Aorta (tissue), 5 donors: ENCODE measurements around the gene PDP2. TPM values are rescaled to one million over a fixed set of nuclear protein-coding genes. Genes with fewer than 3 reads are reported as not detected.

Source experiments
- ATAC-seq: fragments of 200-7000 bp; cut with Tn5 transposase; one replicate; pipeline ENCODE4 v1.9.1; 2022; ENCODE audit warnings: moderate library complexity; ENCODE audit not compliant: low FRiP score
- DNase-seq, 2 donors: peaks; one replicate each; pipeline ENCODE4 v3.0.0-alpha.2; 2020
- H3K27ac ChIP-seq, 2 donors: one replicate each; pipeline ENCODE4 v1.5.1; 2013; ENCODE audit warnings: low read length in 2 of 2, mild to moderate bottlenecking in 2 of 2, moderate library complexity in 2 of 2, control low read depth in 1 of 2, inconsistent platforms in 1 of 2, low read depth in 1 of 2
- H3K27me3 ChIP-seq, 2 donors: one replicate each; pipeline ENCODE4 v1.6.1; 2013; ENCODE audit warnings: control low read depth in 1 of 2, low read length in 1 of 2, mild to moderate bottlenecking in 1 of 2, moderate library complexity in 1 of 2; ENCODE audit not compliant: insufficient read depth in 2 of 2, control insufficient read depth in 1 of 2
- H3K36me3 ChIP-seq, 2 donors: one replicate each; pipeline ENCODE4 v1.6.1; 2013; ENCODE audit warnings: control low read depth in 1 of 2, low read length in 1 of 2, mild to moderate bottlenecking in 1 of 2; ENCODE audit not compliant: insufficient read depth in 2 of 2, control insufficient read depth in 1 of 2
- H3K4me1 ChIP-seq, 2 donors: one replicate each; pipeline ENCODE4 v1.6.1; 2013; ENCODE audit warnings: low read length in 2 of 2, control low read depth in 1 of 2, mild to moderate bottlenecking in 1 of 2, moderate library complexity in 1 of 2; ENCODE audit not compliant: insufficient read depth in 2 of 2, control insufficient read depth in 1 of 2
- H3K4me3 ChIP-seq, 2 donors: one replicate each; pipeline ENCODE4 v1.5.1; 2013; ENCODE audit warnings: low read length in 2 of 2, control low read depth in 1 of 2, mild to moderate bottlenecking in 1 of 2
- H3K9me3 ChIP-seq: one replicate; pipeline ENCODE4 v1.6.1; 2013; ENCODE audit warnings: mild to moderate bottlenecking, low read length; ENCODE audit not compliant: control insufficient read depth
- WGBS, 2 donors: extraction: QIAGEN DNeasy Blood & Tissue Kit; methylation state at CpG; one replicate each; pipeline ENCODE4 v1.1.7; 2013; 5-methylcytosine and 5-hydroxymethylcytosine counted together
- intact Hi-C, 2 donors: fragments of 100-400 bp; cut with DNase I; formaldehyde crosslinking; loops; one replicate each; pipeline versions ENCODE4 v1.14.2 to v1.15.0; 2022
- polyA plus RNA-seq, 2 donors: library from polyadenylated mRNA; stranded (reverse); fragments of 200-250 nt; gene quantifications; one replicate each; pipeline ENCODE4 v1.2.3, GENCODE V29; 2013
- total RNA-seq, 2 donors: library from RNA; stranded (reverse); fragmentation: NEBNext Ultra II Directional; extraction: Animal tissue kit (Norgen Biotek cat#: 25700); gene quantifications; one replicate each; pipeline ENCODE4 v1.2.1, GENCODE V29; 2021
- donor health status: healthy with polysubstance abuse.
- donor health status: Bipolar disorder and iron deficiency.
- donor health status: DM: no; HTN: no; CAD: no.
- donor health status: DM: no; HTN: no; CAD: no.
- donor health status: DM: yes; HTN: yes; CAD: no.

The PDP2 gene
- total and polyA plus RNA-seq, 4 donors = 2.1 to 10.9 (median 5.7) TPM

DNA sequence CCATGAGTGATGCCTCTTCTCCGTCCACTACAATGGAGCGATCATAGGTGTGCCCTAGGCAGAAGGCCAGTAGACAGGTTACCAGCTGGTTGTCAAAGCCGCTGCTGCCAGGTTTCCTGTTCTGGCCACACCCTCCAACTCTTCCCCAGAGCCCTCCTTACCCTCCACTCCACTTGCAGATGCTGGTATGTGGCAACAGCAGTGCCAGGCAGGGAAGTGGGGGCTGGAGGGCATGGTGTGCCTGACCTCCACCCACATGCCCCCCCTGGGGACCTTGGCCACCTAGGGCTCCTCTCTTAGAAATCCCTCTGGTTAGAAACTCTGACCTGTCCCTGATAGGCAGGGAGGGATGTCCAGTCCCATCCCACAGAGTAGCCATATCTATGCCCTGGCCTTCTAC is 43.6 kb downstream of the PDP2 start:
- H3K4me1 ChIP-seq = no peaks in the 10 kb centered on the region
- H3K9me3 ChIP-seq = no peaks in the 10 kb centered on the region
- intact Hi-C loops = loop anchor here (1.0 to 2.0 kb wide), 3 partner anchors 21 to 26 kb away; no protein-coding TSS in a partner anchor
- no peak overlapping the region for H3K4me3 ChIP-seq
- peak overlapping the region in 1 of 2 donors; percentile 72 for H3K27ac ChIP-seq
- 18 to 36% methylated on average over 3 of the region's 3 CpGs for WGBS, 2 donors
- H3K27me3 ChIP-seq = no peaks in the 10 kb centered on the region
- ATAC-seq = no peak
- DNase-seq = no peak
- no peaks in the 10 kb centered on the region for H3K36me3 ChIP-seq

DNA sequence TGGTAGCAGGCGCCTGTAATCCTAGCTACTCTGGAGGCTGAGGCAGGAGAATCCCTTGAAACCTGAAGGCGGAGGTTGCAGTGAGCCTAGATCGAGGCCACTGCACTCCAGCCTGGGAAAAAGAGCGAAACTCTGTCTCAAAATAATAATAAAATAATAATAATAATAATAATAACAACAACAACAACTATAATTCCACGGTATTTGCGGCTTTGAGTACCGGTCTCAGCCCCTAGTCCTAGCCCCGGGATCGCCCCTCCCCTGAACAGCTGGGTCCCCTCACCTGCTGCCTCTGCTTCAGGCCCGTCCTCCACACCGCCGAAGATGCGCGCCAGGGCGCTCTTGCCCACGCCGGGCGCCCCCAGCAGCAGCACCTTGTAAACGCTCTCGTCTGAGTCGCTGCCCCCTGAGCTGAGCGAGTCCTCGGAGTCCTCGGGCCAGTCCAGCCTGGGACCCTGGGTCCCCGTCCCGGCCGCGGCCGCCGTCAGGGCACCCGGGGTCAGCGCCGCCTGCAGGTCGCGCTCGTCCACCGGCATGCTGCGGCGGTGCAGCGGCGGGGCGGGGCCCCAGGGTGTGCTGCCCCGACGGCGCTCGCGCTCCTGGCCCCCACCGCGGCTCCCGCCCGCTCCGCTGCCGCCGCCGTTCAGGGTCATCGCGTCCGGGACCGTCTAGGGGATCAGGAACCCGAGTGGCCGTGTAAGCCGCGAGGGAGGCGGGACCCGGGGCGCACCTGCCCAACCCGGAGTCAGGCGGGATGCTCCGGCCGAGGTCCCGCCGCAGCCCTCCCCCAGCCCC is 44.4 kb downstream of the PDP2 start:
- WGBS, 2 donors = 6 to 8% methylated on average over 59 to 72 of the region's 72 CpGs
- no peaks in the 10 kb centered on the region for H3K36me3 ChIP-seq
- H3K9me3 ChIP-seq = no peaks in the 10 kb centered on the region
- H3K27me3 ChIP-seq = no peaks in the 10 kb centered on the region
- peak overlapping the region; percentile 3 to 89 for H3K27ac ChIP-seq
- no peaks in the 10 kb centered on the region for H3K4me1 ChIP-seq
- ATAC-seq = peak; percentile 57
- intact Hi-C loops = loop anchor here in 1 of 2 donors (2.0 kb wide), 1 partner anchor 26 kb away; no protein-coding TSS in a partner anchor
- H3K4me3 ChIP-seq = peak overlapping the region; percentile 49 to 80
- peak in 1 of 2 donors; percentile 88 for DNase-seq

DNA sequence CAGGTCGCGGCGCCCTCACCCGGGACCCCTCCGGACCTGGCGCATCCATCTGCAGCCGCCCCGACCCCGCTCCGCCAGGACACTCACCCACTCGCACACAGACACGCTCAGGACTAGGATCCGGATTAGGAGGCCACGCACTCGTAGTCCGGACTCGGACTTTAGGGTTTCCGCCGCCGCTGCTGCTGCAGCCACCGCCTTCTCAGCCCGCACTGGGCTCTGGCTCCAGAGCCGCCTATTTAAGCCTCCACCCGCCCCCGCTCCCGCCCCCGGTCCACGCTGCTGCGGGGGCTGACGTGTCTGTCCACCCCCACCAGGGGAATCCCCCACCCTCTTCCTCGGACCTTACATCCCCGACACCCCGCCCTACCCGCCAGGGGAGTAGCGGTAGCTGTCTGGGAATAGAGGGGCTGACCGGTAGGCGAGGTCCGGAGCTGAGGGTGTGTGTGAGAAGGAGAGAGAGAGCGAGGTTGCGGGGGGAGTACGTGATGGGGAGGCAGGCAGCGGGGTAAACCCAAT is 45.1 kb downstream of the PDP2 start, which contains the start of gene RRAD:
Gene RRAD (minus strand): TSS at position 214 of the 519 bp plus-strand sequence. CDS start 356 bp downstream, outside the sequence.
- H3K27me3 ChIP-seq = no peaks in the 10 kb centered on the region
- intact Hi-C loops = loop anchor here in 1 of 2 donors (2.0 kb wide), 1 partner anchor 27 kb away; no protein-coding TSS in a partner anchor
- H3K36me3 ChIP-seq = no peaks in the 10 kb centered on the region
- 1% methylated on average over 24 to 42 of the region's 42 CpGs for WGBS, 2 donors
- H3K27ac ChIP-seq = peak within 1 kb of the TSS; percentile 3 to 89
- H3K4me3 ChIP-seq = peak within 1 kb of the TSS; percentile 49 to 80
- ATAC-seq = peak; percentile 56
- no peaks in the 10 kb centered on the region for H3K4me1 ChIP-seq
- H3K9me3 ChIP-seq = no peaks in the 10 kb centered on the region
- DNase-seq = peak; percentile 88

DNA sequence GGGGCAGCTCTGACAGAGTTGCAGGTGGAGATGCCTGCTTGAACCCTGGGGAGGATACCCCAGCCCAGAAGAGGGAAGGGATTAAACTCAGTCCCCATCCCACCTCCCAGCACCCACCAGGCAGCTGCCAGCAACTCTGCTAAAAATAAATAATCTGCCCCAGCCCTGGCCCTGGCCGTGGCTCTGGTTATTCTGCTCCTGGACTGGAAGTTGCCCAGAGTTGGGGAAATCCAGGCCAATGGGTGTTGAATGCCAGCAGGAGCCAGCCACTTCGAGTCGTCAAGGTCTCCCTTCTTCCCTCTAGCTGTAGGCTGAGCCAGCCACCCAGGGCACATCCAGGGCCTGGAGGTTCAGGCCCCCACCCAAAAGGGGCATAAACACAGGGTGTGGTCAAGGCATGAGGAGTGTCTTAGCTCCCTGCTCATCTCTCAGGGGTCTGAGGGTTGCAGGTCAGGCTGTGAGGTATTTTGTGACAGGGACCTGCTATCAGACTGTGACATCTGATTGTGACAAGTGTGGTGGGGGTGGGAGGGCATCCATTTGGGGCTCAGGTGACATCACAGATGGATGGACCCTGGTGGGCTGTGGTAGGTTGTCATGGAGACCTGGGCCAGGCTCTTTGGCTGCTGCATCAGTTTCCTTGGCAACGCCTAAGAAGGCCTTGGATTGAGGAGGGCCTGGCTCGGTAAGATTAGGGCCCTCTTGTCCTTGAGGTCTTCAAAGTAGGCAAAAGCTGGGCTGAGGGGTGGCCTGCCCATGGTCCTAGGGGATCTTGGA is 46.0 kb downstream of the PDP2 start:
- peak; percentile 51 for ATAC-seq
- 16 to 24% methylated on average over 5 of the region's 5 CpGs for WGBS, 2 donors
- Histone ChIP-seq H3K27ac (peak overlapping the region in 1 of 2 donors; percentile 87), H3K4me3 (peak overlapping the region in 1 of 2 donors; percentile 80), H3K36me3 (no peaks in the 10 kb centered on the region), H3K4me1 (no peaks in the 10 kb centered on the region), H3K27me3 (no peaks in the 10 kb centered on the region), H3K9me3 (no peaks in the 10 kb centered on the region)
- DNase-seq = peak; percentile 82 to 85
- intact Hi-C loops = no loop called here

DNA sequence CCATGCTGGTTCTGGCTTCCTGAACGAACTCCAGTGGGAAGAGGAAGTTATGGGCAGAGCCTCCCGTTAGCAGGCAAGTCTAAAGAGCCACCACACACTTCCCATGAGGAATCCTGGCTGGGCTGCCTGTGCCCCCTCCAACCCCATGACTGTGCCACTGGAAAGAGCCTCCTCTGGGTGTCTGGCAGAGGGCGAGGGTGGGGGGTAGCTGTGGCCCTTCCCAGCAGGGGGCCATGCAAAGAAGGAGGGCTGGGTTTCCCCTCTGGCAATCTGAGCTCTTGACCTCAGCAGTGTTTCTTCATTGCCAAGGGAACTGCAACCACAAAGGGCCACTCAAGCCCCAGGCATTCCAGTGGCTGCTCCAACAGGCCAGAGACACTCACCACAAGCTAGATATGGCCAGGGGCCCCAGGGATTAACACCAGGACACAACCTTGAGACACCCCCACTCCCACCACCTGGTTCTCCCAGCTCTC is 46.7 kb downstream of the PDP2 start:
- 14 to 25% methylated on average over 3 of the region's 3 CpGs for WGBS, 2 donors
- DNase-seq (peak in 1 of 2 donors; percentile 67), ATAC-seq (no peak)
- no peaks in the 10 kb centered on the region for H3K27me3 ChIP-seq
- intact Hi-C loops = no loop called here
- peak overlapping the region in 1 of 2 donors; percentile 75 for H3K27ac ChIP-seq
- no peaks in the 10 kb centered on the region for H3K9me3 ChIP-seq
- no peak overlapping the region for H3K4me3 ChIP-seq
- no peaks in the 10 kb centered on the region for H3K4me1 ChIP-seq
- H3K36me3 ChIP-seq = no peaks in the 10 kb centered on the region

DNA sequence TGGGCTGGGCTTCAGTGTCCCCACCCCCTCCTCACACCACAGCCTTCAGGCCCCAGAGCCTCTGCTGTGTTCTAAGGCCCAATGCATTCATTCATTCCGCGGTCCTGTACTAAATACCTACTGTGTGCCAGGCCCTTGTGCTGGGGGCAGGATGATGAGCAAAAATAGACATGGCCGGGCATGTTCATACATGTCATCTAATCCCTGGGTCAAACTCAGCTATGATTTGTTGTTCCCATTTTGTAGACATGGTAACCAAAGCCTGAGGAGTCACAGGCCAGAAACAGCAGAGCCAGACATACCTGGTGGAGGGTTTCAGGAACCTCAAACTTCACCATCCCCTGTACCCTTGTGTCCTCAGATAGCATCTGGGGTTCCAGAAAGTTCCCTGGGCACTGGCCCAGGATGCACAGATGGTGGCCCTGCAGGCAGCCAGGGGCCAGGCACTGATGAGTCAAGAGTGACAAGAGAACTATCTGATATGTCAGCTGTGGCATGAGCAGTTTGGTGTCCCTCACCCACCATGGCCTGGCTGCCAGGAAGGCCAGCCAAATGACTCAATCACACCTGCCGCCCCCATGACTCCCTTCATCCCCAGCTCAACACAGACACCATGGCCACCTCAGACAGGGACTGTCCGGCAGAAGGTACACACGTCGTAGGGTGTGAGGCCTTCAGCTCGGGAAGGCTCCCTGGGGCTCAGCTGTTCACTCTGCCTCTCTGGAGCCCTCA is 47.8 kb downstream of the PDP2 start:
- 92 to 93% methylated on average over 8 of the region's 8 CpGs for WGBS, 2 donors
- H3K4me3 ChIP-seq = no peak overlapping the region
- peak overlapping the region in 1 of 2 donors; percentile 7 for H3K27ac ChIP-seq
- DNase-seq (no peak), ATAC-seq (no peak)
- no peaks in the 10 kb centered on the region for H3K27me3 ChIP-seq
- no peaks in the 10 kb centered on the region for H3K9me3 ChIP-seq
- no peaks in the 10 kb centered on the region for H3K4me1 ChIP-seq
- no peaks in the 10 kb centered on the region for H3K36me3 ChIP-seq
- intact Hi-C loops = no loop called here

DNA sequence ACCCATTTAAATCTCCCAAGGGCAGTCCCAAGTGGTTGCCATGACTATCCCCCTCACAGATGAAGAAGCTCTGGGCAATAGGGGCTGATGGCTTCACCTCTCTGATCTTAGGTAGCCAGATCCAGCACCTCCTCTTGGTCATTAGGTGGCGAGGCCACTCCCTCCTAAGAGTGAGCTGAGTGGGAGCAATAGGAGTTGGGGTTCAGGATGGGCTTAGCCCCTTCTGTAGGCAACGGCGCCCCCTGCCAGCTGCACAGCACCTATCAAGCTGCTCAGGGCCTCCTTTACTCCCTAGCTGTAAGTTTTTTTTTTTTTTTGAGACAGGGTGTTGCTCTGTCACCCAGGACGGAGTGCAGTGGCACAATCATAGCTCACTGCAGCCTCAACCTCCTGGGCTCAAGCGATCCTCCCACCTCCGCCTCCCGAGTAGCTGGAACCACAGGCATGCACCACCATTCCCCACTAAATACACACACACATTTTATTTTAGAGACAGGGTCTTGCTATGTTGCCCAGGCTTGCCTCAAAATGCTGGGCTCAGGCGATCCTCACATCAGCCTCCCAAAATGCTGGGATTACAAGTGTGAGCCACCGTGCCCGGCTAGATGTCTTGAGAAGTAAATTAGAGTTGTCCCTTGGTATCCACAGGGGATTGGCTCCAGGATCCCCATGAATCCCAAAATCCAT is 48.5 kb downstream of the PDP2 start:
- 80 to 82% methylated on average over 10 of the region's 10 CpGs for WGBS, 2 donors
- ATAC-seq = no peak

More for the DNA sequence above, 48.5 kb downstream of the PDP2 start:
- no peak overlapping the region for H3K4me3 ChIP-seq
- H3K27ac ChIP-seq = peak overlapping the region in 1 of 2 donors; percentile 7
- no peak for DNase-seq
- H3K36me3 ChIP-seq = no peaks in the 10 kb centered on the region
- H3K27me3 ChIP-seq = no peaks in the 10 kb centered on the region
- no peaks in the 10 kb centered on the region for H3K4me1 ChIP-seq
- intact Hi-C loops = no loop called here
- no peaks in the 10 kb centered on the region for H3K9me3 ChIP-seq
